ENCODE data around the gene NFATC1.

Gene NFATC1

DNA sequence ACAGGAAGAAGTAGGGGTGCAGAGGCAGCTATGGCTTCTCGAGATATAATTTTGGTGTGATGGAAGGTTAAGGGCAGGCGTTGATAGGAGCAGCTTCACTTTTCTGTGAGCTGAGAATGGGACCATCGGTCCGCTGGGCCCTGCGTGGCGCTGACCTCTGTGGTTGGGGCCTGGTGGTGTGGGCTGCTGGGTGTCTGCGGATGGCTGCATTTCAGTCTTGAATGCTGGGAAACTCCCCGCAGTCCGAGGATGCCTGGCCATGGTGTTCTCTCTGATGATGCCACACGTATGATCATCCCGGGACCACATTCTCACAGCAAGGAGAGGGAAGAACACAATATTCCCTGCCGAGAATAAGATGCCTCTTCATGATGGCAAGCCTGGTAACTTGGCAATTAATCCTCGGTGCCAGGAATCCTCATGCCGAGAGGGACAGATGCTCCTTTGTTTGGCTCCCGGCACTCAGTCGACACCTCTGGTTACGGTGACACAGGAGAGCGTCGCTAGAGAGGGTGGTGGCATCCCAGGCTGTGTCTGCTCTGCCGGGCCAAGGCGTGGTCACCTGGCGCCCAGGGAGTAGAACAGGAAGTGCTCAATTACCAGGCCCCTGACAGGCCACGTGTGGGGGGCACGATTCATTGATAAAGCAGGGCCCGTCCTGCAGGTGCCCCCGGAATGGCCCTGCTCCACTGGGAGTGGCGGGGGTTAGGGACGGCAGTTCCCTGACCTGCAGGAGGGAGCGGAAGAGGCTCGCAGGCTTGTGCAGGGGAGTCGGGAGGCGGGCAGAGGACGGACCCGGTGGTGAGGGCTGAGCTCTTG is 164.5 kb downstream of the NFATC1 start:
- Histone ChIP-seq H3K27me3 (ENCODE audit: control insufficient read depth, insufficient read depth, low read length) (no peaks in the 10 kb centered on the region), H3K9me3 (ENCODE audit: control insufficient read depth, low read length) (no peaks in the 10 kb centered on the region), H3K9ac (ENCODE audit: low read length) (no peak overlapping the region), H3K4me1 (ENCODE audit: control insufficient read depth, insufficient read depth, low read length) (no peaks in the 10 kb centered on the region), H3K36me3 (ENCODE audit: control insufficient read depth, insufficient read depth, low read length) (no peaks in the 10 kb centered on the region), H3K4me3 (ENCODE audit: low read length) (no peak overlapping the region)

DNA sequence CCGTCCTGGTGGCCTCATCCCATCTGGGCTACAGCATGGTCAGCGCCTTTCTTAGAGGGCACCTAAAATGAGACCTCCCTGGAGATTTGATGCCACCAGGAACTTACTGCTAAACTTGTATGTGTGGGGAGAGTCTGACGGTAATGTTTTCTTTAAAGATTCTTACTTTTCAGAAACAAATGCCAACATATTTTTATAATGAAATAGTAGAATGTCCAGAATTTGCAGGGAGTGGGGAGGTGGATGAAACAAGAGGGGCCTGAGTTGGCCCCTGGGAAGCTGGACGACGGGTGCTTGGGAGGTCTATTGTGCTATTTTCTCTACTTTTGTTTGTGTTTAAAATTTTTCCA is 165.1 kb downstream of the NFATC1 start:
- Histone ChIP-seq H3K4me3 (ENCODE audit: low read length) (no peak overlapping the region), H3K36me3 (ENCODE audit: control insufficient read depth, insufficient read depth, low read length) (no peaks in the 10 kb centered on the region), H3K9me3 (ENCODE audit: control insufficient read depth, low read length) (no peaks in the 10 kb centered on the region), H3K27me3 (ENCODE audit: control insufficient read depth, insufficient read depth, low read length) (no peaks in the 10 kb centered on the region), H3K9ac (ENCODE audit: low read length) (no peak overlapping the region), H3K4me1 (ENCODE audit: control insufficient read depth, insufficient read depth, low read length) (no peaks in the 10 kb centered on the region)

DNA sequence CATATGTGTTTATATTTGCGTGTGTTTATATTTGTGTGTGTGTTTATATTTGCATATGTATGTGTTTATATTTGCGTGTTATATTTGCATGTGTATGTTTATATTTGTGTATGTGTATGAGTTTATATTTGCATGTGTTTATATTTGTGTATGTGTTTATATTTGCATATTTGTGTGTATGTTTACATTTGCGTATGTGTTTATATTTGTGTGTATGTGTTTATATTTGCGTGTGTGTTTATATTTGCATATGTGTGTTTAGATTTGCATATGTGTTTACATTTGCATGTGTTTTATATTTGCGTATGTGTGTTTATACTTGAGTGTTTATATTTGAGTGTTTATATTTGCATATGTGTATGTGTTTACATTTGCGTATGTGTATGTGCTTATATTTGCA is 168.2 kb downstream of the NFATC1 start:
- Histone ChIP-seq H3K9me3 (ENCODE audit: control insufficient read depth, low read length) (no peaks in the 10 kb centered on the region), H3K4me1 (ENCODE audit: control insufficient read depth, insufficient read depth, low read length) (no peaks in the 10 kb centered on the region), H3K9ac (ENCODE audit: low read length) (no peak overlapping the region), H3K27me3 (ENCODE audit: control insufficient read depth, insufficient read depth, low read length) (no peaks in the 10 kb centered on the region), H3K4me3 (ENCODE audit: low read length) (no peak overlapping the region), H3K36me3 (ENCODE audit: control insufficient read depth, insufficient read depth, low read length) (no peaks in the 10 kb centered on the region)

DNA sequence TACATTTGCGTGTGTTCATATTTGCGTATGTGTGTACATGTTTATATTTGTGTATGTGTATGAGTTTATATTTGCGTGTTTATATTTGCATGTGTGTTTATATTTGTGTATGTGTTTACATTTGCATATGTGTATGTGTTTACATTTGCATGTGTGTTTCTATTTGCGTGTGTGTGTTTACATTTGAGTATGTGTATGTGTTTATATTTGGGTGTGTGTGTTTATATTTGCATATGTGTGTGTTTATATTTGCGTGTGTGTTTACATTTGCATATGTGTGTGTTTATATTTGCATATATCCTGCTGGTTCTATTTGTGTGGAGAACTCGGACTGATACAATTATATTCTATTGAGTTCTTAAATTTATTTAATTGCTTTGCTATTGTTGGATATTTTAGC is 168.7 kb downstream of the NFATC1 start:
- no peaks in the 10 kb centered on the region for H3K36me3 ChIP-seq (ENCODE audit: control insufficient read depth, insufficient read depth, low read length)
- H3K4me1 ChIP-seq (ENCODE audit: control insufficient read depth, insufficient read depth, low read length), result no peaks in the 10 kb centered on the region
- no peak overlapping the region for H3K9ac ChIP-seq (ENCODE audit: low read length)
- no peak overlapping the region for H3K4me3 ChIP-seq (ENCODE audit: low read length)
- H3K27me3 ChIP-seq (ENCODE audit: control insufficient read depth, insufficient read depth, low read length), result no peaks in the 10 kb centered on the region
- H3K9me3 ChIP-seq (ENCODE audit: control insufficient read depth, low read length), result no peaks in the 10 kb centered on the region

DNA sequence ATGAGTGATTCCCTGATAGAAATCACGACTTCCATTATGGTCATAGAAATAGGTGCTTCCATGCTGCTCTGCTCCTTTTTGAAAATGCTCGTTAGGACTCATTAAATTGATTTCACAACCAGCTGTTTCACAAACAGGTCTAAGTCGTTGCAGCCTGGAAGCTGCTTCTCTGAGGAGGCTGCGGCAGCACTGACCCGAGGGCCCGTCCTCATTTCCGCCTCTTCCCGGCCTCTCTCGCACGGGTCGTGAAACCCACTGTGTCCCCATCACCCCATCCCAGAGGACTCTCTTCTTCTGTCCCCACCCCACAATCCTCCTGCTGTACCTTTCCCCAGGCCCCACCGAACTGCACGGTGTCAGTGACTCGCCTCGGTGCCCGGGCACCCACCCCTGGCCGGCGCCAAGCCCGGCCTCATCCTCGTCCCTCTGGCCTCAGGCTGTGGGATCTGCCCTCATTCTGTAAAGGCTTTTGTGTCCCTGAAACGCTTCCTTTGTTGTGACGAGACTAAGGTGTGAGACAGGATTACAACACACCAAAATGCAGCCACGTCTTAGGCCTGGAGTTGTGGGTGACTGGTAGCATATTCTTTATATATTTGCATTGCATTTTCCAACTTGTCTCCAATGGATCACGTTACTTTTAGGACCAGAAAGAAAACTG is 171.2 kb downstream of the NFATC1 start:
- Histone ChIP-seq H3K4me1 (ENCODE audit: control insufficient read depth, insufficient read depth, low read length) (no peaks in the 10 kb centered on the region), H3K36me3 (ENCODE audit: control insufficient read depth, insufficient read depth, low read length) (no peaks in the 10 kb centered on the region), H3K9ac (ENCODE audit: low read length) (no peak overlapping the region), H3K4me3 (ENCODE audit: low read length) (no peak overlapping the region), H3K27me3 (ENCODE audit: control insufficient read depth, insufficient read depth, low read length) (no peaks in the 10 kb centered on the region), H3K9me3 (ENCODE audit: control insufficient read depth, low read length) (no peaks in the 10 kb centered on the region)

DNA sequence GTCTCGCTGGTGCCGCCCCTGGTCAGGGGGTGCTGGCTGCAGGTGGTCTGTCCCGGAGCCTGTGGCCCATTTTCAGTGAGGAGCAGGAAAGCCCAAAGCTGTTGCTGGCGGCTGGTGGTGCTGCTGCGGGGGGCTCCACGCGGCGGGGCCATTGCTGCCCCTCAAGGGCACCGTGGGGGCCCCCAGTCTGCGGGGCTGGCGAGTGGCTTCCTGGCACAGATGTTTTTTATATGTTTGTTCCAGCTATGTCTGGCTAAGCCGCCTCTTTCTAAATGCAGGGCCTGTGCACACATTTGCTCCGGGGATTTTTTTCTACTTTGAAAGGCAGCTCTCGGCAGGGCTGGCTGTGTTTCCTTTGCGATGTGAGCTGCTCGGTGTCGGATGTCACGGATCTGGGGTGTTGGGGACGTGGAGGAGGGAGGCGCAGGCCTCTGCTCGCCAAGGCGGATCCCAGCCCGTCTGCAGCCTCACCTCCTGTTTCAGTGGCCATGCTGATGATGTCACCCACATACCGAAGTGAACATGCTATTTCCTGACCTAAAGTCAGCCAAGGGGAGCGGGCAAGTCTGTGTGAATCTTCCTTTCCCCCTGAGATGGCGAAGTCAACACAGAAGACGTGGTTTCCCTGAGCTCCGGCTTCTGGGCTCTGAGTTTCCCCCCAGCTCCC is 171.9 kb downstream of the NFATC1 start:
- H3K4me3 ChIP-seq (ENCODE audit: low read length), result no peak overlapping the region
- H3K4me1 ChIP-seq (ENCODE audit: control insufficient read depth, insufficient read depth, low read length), result no peaks in the 10 kb centered on the region
- H3K27me3 ChIP-seq (ENCODE audit: control insufficient read depth, insufficient read depth, low read length), result no peaks in the 10 kb centered on the region
- H3K36me3 ChIP-seq (ENCODE audit: control insufficient read depth, insufficient read depth, low read length), result no peaks in the 10 kb centered on the region
- no peaks in the 10 kb centered on the region for H3K9me3 ChIP-seq (ENCODE audit: control insufficient read depth, low read length)
- no peak overlapping the region for H3K9ac ChIP-seq (ENCODE audit: low read length)

DNA sequence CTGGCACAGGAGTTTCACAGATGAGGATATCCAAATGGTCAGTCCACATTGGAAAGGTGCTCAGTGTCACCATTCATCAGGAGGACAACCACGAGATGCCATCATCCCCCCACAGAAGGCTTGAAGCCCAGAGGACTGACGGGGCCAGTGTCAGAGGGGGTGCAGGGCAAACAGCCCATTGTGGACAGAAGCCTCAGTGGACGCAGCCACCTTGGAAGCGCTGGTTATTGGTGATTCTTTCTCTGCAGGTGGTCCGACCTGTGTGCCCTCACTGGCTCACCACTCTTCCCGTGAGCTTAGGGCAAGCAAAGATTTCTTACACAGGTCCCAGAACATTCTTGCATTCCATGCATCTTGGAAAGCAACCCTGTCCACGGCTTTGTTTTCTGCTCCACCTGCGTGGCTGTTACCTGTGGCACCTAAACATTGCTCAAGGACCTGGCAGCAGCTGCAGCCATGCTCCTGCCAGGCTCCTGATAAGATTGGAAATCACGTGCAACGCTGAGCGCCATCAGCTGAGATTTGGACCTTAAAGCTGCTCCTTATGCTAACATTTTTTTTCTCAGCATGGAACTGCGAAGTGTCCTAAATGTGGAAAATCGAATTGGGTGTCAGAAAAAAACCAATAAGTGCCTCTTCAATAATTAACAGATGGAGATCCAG is 172.9 kb downstream of the NFATC1 start:
- Histone ChIP-seq H3K36me3 (ENCODE audit: control insufficient read depth, insufficient read depth, low read length) (no peaks in the 10 kb centered on the region), H3K4me3 (ENCODE audit: low read length) (no peak overlapping the region), H3K4me1 (ENCODE audit: control insufficient read depth, insufficient read depth, low read length) (no peaks in the 10 kb centered on the region), H3K27me3 (ENCODE audit: control insufficient read depth, insufficient read depth, low read length) (no peaks in the 10 kb centered on the region), H3K9ac (ENCODE audit: low read length) (no peak overlapping the region), H3K9me3 (ENCODE audit: control insufficient read depth, low read length) (no peaks in the 10 kb centered on the region)

DNA sequence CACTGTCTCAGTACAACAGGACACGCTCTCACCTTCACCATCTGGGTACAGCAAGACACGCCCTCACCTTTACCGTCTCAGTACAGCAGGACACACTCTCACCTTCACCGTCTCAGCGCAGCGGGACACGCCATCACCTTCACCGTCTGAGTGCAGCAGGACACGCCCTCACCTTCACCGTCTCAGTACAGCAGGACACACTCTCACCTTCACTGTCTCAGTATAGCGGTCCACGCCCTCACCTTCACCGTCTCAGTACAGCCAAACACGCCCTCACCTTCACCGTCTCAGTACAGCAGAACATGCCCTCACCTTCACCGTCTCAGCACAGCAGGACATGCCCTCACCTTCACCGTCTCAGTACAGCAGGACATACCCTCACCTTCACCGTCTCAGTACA is 174.0 kb downstream of the NFATC1 start:
- Histone ChIP-seq H3K9me3 (ENCODE audit: control insufficient read depth, low read length) (no peaks in the 10 kb centered on the region), H3K9ac (ENCODE audit: low read length) (no peak overlapping the region), H3K4me1 (ENCODE audit: control insufficient read depth, insufficient read depth, low read length) (no peaks in the 10 kb centered on the region), H3K36me3 (ENCODE audit: control insufficient read depth, insufficient read depth, low read length) (no peaks in the 10 kb centered on the region), H3K4me3 (ENCODE audit: low read length) (no peak overlapping the region), H3K27me3 (ENCODE audit: control insufficient read depth, insufficient read depth, low read length) (no peaks in the 10 kb centered on the region)

DNA sequence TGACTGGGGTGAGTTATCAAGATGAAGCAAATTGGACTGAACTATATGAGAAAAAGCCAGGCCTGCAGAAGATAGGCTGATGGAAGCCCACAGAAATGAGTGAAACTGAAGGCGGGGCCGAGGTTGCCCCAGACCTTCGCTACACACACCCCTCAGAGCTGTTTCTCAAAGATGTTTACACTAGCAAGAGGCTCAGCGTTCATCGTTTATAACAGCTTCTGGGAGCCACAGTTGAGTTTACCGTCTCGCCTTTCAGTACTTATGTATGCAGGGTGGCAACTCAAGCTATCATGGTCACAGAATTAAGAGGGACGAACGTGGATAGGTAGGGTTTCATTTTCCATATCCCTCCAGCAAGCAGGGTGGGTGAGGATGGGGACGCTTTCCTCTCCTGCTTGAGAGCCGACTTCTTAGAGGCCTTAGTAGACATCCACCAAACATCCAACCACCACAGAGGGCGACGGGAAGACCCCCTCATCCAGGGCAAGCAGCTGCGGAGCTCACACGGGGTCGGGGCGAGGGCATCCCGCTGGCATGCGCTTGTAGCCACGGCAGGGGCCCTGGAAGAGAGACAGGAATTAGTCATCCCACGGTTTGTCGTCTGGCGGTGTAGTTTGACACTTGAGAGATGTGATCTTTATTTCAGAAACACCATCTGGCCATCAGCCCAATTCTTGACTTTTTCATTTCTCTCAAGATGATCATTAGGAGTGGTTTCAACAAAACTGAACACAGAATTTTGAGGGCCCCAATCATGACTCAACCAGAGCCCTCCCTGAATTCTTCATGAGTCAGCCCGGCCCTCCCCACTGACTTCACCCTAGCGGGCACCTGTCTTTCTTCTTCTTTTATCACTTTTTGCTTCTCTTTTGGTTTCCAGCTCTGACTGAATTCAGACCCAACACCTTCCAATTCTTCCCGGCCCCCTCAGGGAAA is 174.8 kb downstream of the NFATC1 start:
- no peak overlapping the region for H3K4me3 ChIP-seq (ENCODE audit: low read length)
- H3K9me3 ChIP-seq (ENCODE audit: control insufficient read depth, low read length), result no peaks in the 10 kb centered on the region
- H3K4me1 ChIP-seq (ENCODE audit: control insufficient read depth, insufficient read depth, low read length), result no peaks in the 10 kb centered on the region
- H3K27me3 ChIP-seq (ENCODE audit: control insufficient read depth, insufficient read depth, low read length), result no peaks in the 10 kb centered on the region
- H3K9ac ChIP-seq (ENCODE audit: low read length), result no peak overlapping the region
- no peaks in the 10 kb centered on the region for H3K36me3 ChIP-seq (ENCODE audit: control insufficient read depth, insufficient read depth, low read length)

DNA sequence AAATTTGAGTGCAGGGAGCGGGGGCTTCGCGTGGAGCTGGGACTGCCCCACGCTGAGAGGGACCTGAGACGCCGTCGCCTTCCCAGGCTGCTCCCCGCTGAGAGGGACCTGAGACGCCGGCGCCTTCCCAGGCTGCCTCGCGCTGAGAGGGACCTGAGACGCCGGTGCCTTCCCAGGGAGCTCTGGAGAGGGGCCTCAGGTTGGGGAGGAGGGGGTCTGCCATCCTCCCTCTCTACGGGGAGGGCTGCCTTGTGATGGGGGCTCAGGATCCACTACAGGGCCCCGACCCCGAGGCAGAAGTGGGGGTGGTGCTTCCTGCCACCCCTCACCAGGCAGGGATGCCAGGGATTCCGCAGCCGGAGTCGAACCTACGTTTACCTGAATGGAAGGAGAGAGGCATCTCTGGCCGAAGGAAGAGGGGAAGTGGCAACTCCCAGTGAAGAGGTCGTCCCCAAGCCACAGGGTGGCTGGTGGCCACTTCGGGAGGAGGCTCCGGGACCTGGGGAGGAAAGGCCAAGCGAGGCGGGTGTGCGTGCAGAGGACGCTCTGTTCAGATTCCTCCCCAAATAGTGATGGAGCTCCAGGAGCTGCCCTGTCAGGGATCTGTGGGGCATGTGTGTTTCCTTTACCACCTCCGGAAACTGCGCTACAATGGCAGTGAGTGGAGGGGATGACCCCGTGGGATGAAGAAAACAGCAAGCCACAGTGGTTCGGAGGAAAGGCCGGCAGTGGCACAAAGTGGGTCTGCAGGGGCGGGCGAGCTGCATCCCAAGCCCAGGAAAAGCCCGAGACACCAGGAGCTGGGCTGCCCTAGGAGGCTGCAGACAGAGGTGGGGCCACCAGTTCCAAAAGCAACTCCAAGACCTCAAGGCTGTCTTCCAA is 175.7 kb downstream of the NFATC1 start:
- H3K36me3 ChIP-seq (ENCODE audit: control insufficient read depth, insufficient read depth, low read length), result no peaks in the 10 kb centered on the region
- no peaks in the 10 kb centered on the region for H3K27me3 ChIP-seq (ENCODE audit: control insufficient read depth, insufficient read depth, low read length)
- no peak overlapping the region for H3K9ac ChIP-seq (ENCODE audit: low read length)
- peaks cover 1% of the 10 kb centered on the region for H3K4me1 ChIP-seq (ENCODE audit: control insufficient read depth, insufficient read depth, low read length)
- no peaks in the 10 kb centered on the region for H3K9me3 ChIP-seq (ENCODE audit: control insufficient read depth, low read length)
- no peak overlapping the region for H3K4me3 ChIP-seq (ENCODE audit: low read length)
